Liver (tissue), 9 donors: ENCODE data around the gene FLII. TPM values are rescaled to one million over a fixed set of nuclear protein-coding genes. Genes with fewer than 3 reads are reported as not detected.

Experiments used
- DNase-seq: peaks from one replicate; pipeline ENCODE4 v3.0.0-alpha.2; 2017; ENCODE audit warnings: low spot score
- H3K27ac ChIP-seq, 2 donors: one replicate each; pipeline ENCODE4 v1.7.0; 2013; ENCODE audit warnings: inconsistent platforms in 2 of 2, low read length in 2 of 2, control low read depth in 1 of 2, low read depth in 1 of 2, mild to moderate bottlenecking in 1 of 2
- H3K27me3 ChIP-seq, 4 donors: one replicate each; pipeline versions ENCODE4 v1.6.1 to v1.7.0; 2013; ENCODE audit warnings: low read length in 3 of 4, inconsistent platforms in 1 of 4, mild to moderate bottlenecking in 1 of 4, moderate library complexity in 1 of 4; ENCODE audit not compliant: control insufficient read depth in 4 of 4, insufficient read depth in 4 of 4
- H3K36me3 ChIP-seq, 4 donors: one replicate each; pipeline versions ENCODE4 v1.6.1 to v1.7.0; 2013; ENCODE audit warnings: low read length in 3 of 4, mild to moderate bottlenecking in 3 of 4, low read depth in 1 of 4, moderate library complexity in 1 of 4; ENCODE audit not compliant: control insufficient read depth in 4 of 4, insufficient read depth in 3 of 4
- H3K4me1 ChIP-seq, 4 donors: one replicate each; pipeline versions ENCODE4 v1.6.1 to v1.7.0; 2013; ENCODE audit warnings: low read length in 3 of 4, mild to moderate bottlenecking in 3 of 4, moderate library complexity in 1 of 4; ENCODE audit not compliant: control insufficient read depth in 4 of 4, insufficient read depth in 4 of 4
- H3K4me3 ChIP-seq, 3 donors: one replicate each; pipeline versions ENCODE4 v1.6.1 to v1.7.0; 2013; ENCODE audit warnings: low read length in 3 of 3, control low read depth in 1 of 3, low read depth in 1 of 3, mild to moderate bottlenecking in 1 of 3
- H3K9ac ChIP-seq, 2 donors: one replicate each; pipeline ENCODE4 v1.7.0; 2013; ENCODE audit warnings: low read length in 2 of 2, mild to moderate bottlenecking in 2 of 2, moderate library complexity in 2 of 2, control low read depth in 1 of 2, low read depth in 1 of 2
- H3K9me3 ChIP-seq, 4 donors: one replicate each; pipeline versions ENCODE4 v1.6.1 to v1.7.0; 2013; ENCODE audit warnings: low read length in 3 of 4; ENCODE audit not compliant: control insufficient read depth in 4 of 4
- CTCF ChIP-seq: fragments of 150-350 bp; IDR thresholded peaks from 2 replicates; pipeline ENCODE4 v1.5.1; 2017; ENCODE audit warnings: improper control_type of control experiment, low read depth, low read length; ENCODE audit not compliant: missing input control
- EGR1 ChIP-seq, 2 donors: IDR thresholded peaks; 2 replicates each; pipeline ENCODE4 v1.6.1; 2016 to 2018; ENCODE audit warnings: antibody characterized with exemption in 2 of 2, low read depth in 2 of 2
- FOXA1 ChIP-seq: IDR thresholded peaks from 2 replicates; pipeline ENCODE4 v1.6.1; 2016; ENCODE audit warnings: antibody characterized with exemption
- FOXA2 ChIP-seq: IDR thresholded peaks from 2 replicates; pipeline ENCODE4 v1.6.1; 2016; ENCODE audit warnings: antibody characterized with exemption
- GABPA ChIP-seq, 2 donors: IDR thresholded peaks in 1 of 2; conservative IDR thresholded peaks in 1 of 2; 2 replicates each; pipeline ENCODE4 v1.6.1; 2016; ENCODE audit warnings: antibody characterized with exemption in 2 of 2, mild to moderate bottlenecking in 1 of 2, moderate library complexity in 1 of 2
- HNF4A ChIP-seq, 2 donors: conservative IDR thresholded peaks; 2 replicates each; pipeline ENCODE4 v1.6.1; 2016; ENCODE audit warnings: antibody characterized with exemption in 2 of 2, mild to moderate bottlenecking in 2 of 2
- HNF4G ChIP-seq: IDR thresholded peaks from 2 replicates; pipeline ENCODE4 v1.6.1; 2016; ENCODE audit warnings: antibody characterized with exemption
- JUND ChIP-seq, 2 donors: IDR thresholded peaks; 2 replicates each; pipeline ENCODE4 v1.6.1; 2016; ENCODE audit warnings: antibody characterized with exemption in 2 of 2
- NR2F2 ChIP-seq: IDR thresholded peaks from 2 replicates; pipeline ENCODE4 v1.6.1; 2016; ENCODE audit warnings: antibody characterized with exemption
- RAD21 ChIP-seq, 2 donors: IDR thresholded peaks; 2 replicates each; pipeline ENCODE4 v1.6.1; 2016; ENCODE audit warnings: antibody characterized with exemption in 2 of 2, mild to moderate bottlenecking in 2 of 2
- RXRA ChIP-seq, 2 donors: IDR thresholded peaks; 2 replicates each; pipeline ENCODE4 v1.6.1; 2017 to 2018; ENCODE audit warnings: antibody characterized with exemption in 2 of 2, mild to moderate bottlenecking in 1 of 2
- SP1 ChIP-seq: IDR thresholded peaks from 2 replicates; pipeline ENCODE4 v1.6.1; 2018; ENCODE audit warnings: antibody characterized with exemption, mild to moderate bottlenecking
- TAF1 ChIP-seq: conservative IDR thresholded peaks from 2 replicates; pipeline ENCODE4 v1.6.1; 2016; ENCODE audit warnings: antibody characterized with exemption, mild to moderate bottlenecking
- YY1 ChIP-seq: IDR thresholded peaks from 2 replicates; pipeline ENCODE4 v1.6.1; 2016; ENCODE audit warnings: antibody characterized with exemption, mild to moderate bottlenecking
- WGBS: extraction: QIAGEN DNeasy Blood & Tissue Kit; methylation state at CpG from one replicate; pipeline ENCODE4 v1.1.7; 2013; 5-methylcytosine and 5-hydroxymethylcytosine counted together
- polyA plus RNA-seq, 2 donors: library from polyadenylated mRNA; stranded (reverse) in 1 of 2; unstranded in 1 of 2; fragments of 200-250 nt in 1 of 2; fragments of >200 nt in 1 of 2; fragmentation: Nextera tagmentation in 1 of 2; extraction: Ambion mirVana in 1 of 2; gene quantifications; one replicate each; pipeline versions ENCODE4 v1.2.1 to v1.2.3, GENCODE V29; 2013 to 2015
- total RNA-seq, 2 donors: library from RNA; depleted of rRNA; stranded (reverse); fragments of >200 nt; gene quantifications; one replicate each; pipeline ENCODE4 v1.2.3, GENCODE V29; 2014
- TF ChIP-seq, protein P1 (sequence below): IDR thresholded peaks from 2 replicates; pipeline ENCODE4 v1.6.1; 2016; ENCODE audit warnings: antibody characterized with exemption
- TF ChIP-seq, protein P2 (sequence below): IDR thresholded peaks from 2 replicates; pipeline ENCODE4 v1.6.1; 2016; ENCODE audit warnings: antibody characterized with exemption
- TF ChIP-seq, protein P3 (sequence below): IDR thresholded peaks from 2 replicates; pipeline ENCODE4 v1.6.1; 2016; ENCODE audit warnings: antibody characterized with exemption, mild to moderate bottlenecking
- donor health status: healthy.
- donor health status: healthy.
- donor health status: healthy.
- donor health status: healthy.
- donor health status: healthy.

Gene FLII
- total and polyA plus RNA-seq, 4 donors = 49.3 to 90.9 (median 76.3) TPM

- Histone ChIP-seq H3K36me3 (peaks cover 14 to 41% (median 36%) of the 10 kb centered on the region in 4 donors), H3K27ac (no peak overlapping the region), H3K27me3 (no peaks in the 10 kb centered on the region), H3K4me3 (no peak overlapping the region), H3K9ac (no peak overlapping the region), H3K9me3 (no peaks in the 10 kb centered on the region), H3K4me1 (peaks cover 11 to 28% (median 17%) of the 10 kb centered on the region in 4 donors)
- TF ChIP-seq RXRA (IDR thresholded peaks at IDR 0.05) (no peak), CTCF (no peak), JUND (IDR thresholded peaks at IDR 0.05) (no peak), GABPA (IDR thresholded peaks at IDR 0.05 in 1 of 2, conservative IDR thresholded peaks at IDR 0.05 in 1 of 2) (no peak), FOXA1 (no peak), TAF1 (no peak), HNF4G (no peak), NR2F2 (no peak)
- TF ChIP-seq, protein P1, sequence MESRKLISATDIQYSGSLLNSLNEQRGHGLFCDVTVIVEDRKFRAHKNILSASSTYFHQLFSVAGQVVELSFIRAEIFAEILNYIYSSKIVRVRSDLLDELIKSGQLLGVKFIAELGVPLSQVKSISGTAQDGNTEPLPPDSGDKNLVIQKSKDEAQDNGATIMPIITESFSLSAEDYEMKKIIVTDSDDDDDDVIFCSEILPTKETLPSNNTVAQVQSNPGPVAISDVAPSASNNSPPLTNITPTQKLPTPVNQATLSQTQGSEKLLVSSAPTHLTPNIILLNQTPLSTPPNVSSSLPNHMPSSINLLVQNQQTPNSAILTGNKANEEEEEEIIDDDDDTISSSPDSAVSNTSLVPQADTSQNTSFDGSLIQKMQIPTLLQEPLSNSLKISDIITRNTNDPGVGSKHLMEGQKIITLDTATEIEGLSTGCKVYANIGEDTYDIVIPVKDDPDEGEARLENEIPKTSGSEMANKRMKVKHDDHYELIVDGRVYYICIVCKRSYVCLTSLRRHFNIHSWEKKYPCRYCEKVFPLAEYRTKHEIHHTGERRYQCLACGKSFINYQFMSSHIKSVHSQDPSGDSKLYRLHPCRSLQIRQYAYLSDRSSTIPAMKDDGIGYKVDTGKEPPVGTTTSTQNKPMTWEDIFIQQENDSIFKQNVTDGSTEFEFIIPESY = no peak
- TF ChIP-seq, protein P2, sequence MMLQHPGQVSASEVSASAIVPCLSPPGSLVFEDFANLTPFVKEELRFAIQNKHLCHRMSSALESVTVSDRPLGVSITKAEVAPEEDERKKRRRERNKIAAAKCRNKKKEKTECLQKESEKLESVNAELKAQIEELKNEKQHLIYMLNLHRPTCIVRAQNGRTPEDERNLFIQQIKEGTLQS = no peak
- DNase-seq = no peak
- WGBS = 96% methylated on average over 27 of the region's 27 CpGs
These were observed 4.4 kb downstream of the FLII start for GRCh38 chr17:18253947-18254821.

- Histone ChIP-seq H3K9ac (no peak overlapping the region), H3K4me1 (peaks cover 8 to 24% (median 12%) of the 10 kb centered on the region in 4 donors), H3K4me3 (no peak overlapping the region), H3K36me3 (peaks cover 16 to 44% (median 38%) of the 10 kb centered on the region in 4 donors), H3K9me3 (no peaks in the 10 kb centered on the region), H3K27ac (no peak overlapping the region), H3K27me3 (no peaks in the 10 kb centered on the region)
- 79% methylated on average over 16 of the region's 16 CpGs for WGBS
- DNase-seq = no peak
- TF ChIP-seq HNF4G (no peak), HNF4A (conservative IDR thresholded peaks at IDR 0.05) (no peak), NR2F2 (no peak), EGR1 (IDR thresholded peaks at IDR 0.05; ENCODE audit: low read depth in 2 of 2) (no peak), SP1 (no peak), CTCF (no peak), RAD21 (IDR thresholded peaks at IDR 0.05) (no peak), FOXA2 (no peak), YY1 (no peak), TAF1 (no peak), GABPA (IDR thresholded peaks at IDR 0.05 in 1 of 2, conservative IDR thresholded peaks at IDR 0.05 in 1 of 2) (no peak), RXRA (IDR thresholded peaks at IDR 0.05) (no peak)
- TF ChIP-seq, protein P3, sequence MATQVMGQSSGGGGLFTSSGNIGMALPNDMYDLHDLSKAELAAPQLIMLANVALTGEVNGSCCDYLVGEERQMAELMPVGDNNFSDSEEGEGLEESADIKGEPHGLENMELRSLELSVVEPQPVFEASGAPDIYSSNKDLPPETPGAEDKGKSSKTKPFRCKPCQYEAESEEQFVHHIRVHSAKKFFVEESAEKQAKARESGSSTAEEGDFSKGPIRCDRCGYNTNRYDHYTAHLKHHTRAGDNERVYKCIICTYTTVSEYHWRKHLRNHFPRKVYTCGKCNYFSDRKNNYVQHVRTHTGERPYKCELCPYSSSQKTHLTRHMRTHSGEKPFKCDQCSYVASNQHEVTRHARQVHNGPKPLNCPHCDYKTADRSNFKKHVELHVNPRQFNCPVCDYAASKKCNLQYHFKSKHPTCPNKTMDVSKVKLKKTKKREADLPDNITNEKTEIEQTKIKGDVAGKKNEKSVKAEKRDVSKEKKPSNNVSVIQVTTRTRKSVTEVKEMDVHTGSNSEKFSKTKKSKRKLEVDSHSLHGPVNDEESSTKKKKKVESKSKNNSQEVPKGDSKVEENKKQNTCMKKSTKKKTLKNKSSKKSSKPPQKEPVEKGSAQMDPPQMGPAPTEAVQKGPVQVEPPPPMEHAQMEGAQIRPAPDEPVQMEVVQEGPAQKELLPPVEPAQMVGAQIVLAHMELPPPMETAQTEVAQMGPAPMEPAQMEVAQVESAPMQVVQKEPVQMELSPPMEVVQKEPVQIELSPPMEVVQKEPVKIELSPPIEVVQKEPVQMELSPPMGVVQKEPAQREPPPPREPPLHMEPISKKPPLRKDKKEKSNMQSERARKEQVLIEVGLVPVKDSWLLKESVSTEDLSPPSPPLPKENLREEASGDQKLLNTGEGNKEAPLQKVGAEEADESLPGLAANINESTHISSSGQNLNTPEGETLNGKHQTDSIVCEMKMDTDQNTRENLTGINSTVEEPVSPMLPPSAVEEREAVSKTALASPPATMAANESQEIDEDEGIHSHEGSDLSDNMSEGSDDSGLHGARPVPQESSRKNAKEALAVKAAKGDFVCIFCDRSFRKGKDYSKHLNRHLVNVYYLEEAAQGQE = no peak
- TF ChIP-seq, protein P1 = no peak
These were observed 5.2 kb downstream of the FLII start for GRCh38 chr17:18253187-18253884.
